Duodenal mucosa (tissue), 2 donors: Measurements from ENCODE around the gene LEPROT.
"Not testable (repeated sequence)": the region's sequence is repeated elsewhere in the genome, so short reads cannot be mapped to it uniquely, and the experiment has no call there.

Experiments used
- H3K27ac ChIP-seq: one replicate; pipeline ENCODE4 v1.7.0; 2013; ENCODE audit warnings: low read depth, low read length
- H3K27me3 ChIP-seq, 2 donors: one replicate each; pipeline ENCODE4 v1.7.0; 2013; ENCODE audit warnings: low read length in 2 of 2, control low read depth in 1 of 2; ENCODE audit not compliant: insufficient read depth in 2 of 2, control insufficient read depth in 1 of 2
- H3K36me3 ChIP-seq, 2 donors: one replicate each; pipeline ENCODE4 v1.7.0; 2013; ENCODE audit warnings: low read length in 2 of 2, control low read depth in 1 of 2; ENCODE audit not compliant: insufficient read depth in 2 of 2, control insufficient read depth in 1 of 2
- H3K4me1 ChIP-seq, 2 donors: one replicate each; pipeline ENCODE4 v1.7.0; 2013; ENCODE audit warnings: low read length in 2 of 2, control low read depth in 1 of 2; ENCODE audit not compliant: insufficient read depth in 2 of 2, control insufficient read depth in 1 of 2
- H3K4me3 ChIP-seq, 2 donors: one replicate each; pipeline ENCODE4 v1.7.0; 2013; ENCODE audit warnings: low read length in 2 of 2, low read depth in 1 of 2
- H3K9ac ChIP-seq, 2 donors: one replicate each; pipeline ENCODE4 v1.7.0; 2013; ENCODE audit warnings: low read length in 2 of 2, low read depth in 1 of 2
- H3K9me3 ChIP-seq, 2 donors: one replicate each; pipeline ENCODE4 v1.7.0; 2013; ENCODE audit warnings: low read length in 2 of 2, control low read depth in 1 of 2; ENCODE audit not compliant: control insufficient read depth in 1 of 2

Gene LEPROT, protein sequence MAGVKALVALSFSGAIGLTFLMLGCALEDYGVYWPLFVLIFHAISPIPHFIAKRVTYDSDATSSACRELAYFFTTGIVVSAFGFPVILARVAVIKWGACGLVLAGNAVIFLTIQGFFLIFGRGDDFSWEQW

GRCh38 chr1:65420590-65421350, at the start of gene LEPROT, which contains the start of gene LEPR:
Gene LEPROT (plus strand): TSS chr1:65420668. CDS start chr1:65420725, 57 bp downstream.
Gene LEPR (plus strand): TSS chr1:65420668. CDS start chr1:65565566, 144,898 bp downstream.
- Histone ChIP-seq H3K9me3 (no peaks in the 10 kb centered on the region), H3K4me1 (peaks cover 17 to 25% of the 10 kb centered on the region in 2 donors), H3K27ac (peak within 1 kb of the TSS; percentile 92), H3K9ac (peak within 1 kb of the TSS; percentile 88 to 91), H3K36me3 (peaks cover 4 to 8% of the 10 kb centered on the region in 2 donors), H3K4me3 (peak within 1 kb of the TSS; percentile 85 to 97), H3K27me3 (no peaks in the 10 kb centered on the region)

- H3K36me3 ChIP-seq: no peaks in the 10 kb centered on the region
- H3K9me3 ChIP-seq: no peaks in the 10 kb centered on the region
- no peaks in the 10 kb centered on the region for H3K4me1 ChIP-seq
- no peak overlapping the region for H3K9ac ChIP-seq
- H3K27me3 ChIP-seq: no peaks in the 10 kb centered on the region
- H3K27ac ChIP-seq: no peak overlapping the region
- no peak overlapping the region for H3K4me3 ChIP-seq
Observed at GRCh38 chr1:65371544-65371943, 48.9 kb upstream of the LEPROT start.

DNA sequence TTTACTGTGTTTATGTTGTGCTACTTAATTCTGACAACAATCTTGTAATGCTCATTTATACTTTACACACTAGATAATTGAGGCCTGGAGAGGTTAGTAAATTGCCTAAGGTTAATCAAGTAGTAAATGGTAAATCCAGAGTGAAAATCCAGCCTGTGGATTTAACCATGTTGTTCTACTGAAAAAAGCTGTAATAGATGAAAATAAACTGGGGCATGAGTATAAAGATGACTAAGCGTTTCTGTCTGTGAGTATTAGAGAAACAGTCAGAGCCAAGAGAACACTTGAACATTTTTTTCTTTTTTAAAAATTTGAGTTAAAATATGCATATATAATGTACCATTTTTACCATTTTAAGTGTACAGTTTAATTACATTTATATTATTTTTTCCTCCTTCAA, 47.9 kb upstream of the LEPROT start:
- no peak overlapping the region for H3K9ac ChIP-seq
- H3K27ac ChIP-seq: no peak overlapping the region
- H3K36me3 ChIP-seq: no peaks in the 10 kb centered on the region
- no peak overlapping the region for H3K4me3 ChIP-seq
- no peaks in the 10 kb centered on the region for H3K9me3 ChIP-seq
- H3K27me3 ChIP-seq: no peaks in the 10 kb centered on the region
- no peaks in the 10 kb centered on the region for H3K4me1 ChIP-seq

DNA sequence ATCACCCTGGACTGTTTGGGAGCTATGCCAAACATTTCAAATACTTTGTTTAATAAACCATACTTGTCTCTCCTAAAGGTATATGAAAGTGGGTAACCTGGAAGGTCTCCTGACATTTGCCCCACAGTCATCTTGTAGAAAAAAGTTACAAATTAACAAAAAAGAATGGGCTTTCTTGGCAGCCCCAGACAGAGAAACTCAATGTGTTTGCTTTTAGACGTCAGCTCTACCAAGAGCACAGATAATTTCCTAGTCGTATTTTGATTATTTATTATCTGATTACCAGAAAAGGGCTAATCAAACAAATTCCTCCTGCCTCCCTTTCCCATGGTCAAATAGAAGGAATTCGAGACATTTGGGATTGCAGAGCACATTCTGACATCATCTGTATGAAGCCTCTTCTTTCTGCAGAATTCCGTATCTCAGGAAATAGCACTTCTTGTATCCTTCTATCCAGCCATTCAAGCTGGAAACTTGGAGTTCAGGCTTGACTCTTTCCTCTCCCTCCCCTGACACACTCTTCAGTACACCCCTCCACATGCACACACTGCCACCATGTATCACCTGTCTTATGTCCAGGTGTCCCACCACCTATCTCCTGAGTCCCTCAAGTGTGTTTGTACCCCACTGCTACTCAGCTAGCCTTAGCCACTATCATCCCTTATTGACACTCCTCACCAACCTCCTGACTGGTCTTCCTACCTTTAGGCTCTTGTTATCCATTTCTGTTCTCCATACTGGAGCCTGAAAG, 42.8 kb upstream of the LEPROT start:
- Histone ChIP-seq H3K27me3 (no peaks in the 10 kb centered on the region), H3K27ac (no peak overlapping the region), H3K9ac (no peak overlapping the region)

DNA sequence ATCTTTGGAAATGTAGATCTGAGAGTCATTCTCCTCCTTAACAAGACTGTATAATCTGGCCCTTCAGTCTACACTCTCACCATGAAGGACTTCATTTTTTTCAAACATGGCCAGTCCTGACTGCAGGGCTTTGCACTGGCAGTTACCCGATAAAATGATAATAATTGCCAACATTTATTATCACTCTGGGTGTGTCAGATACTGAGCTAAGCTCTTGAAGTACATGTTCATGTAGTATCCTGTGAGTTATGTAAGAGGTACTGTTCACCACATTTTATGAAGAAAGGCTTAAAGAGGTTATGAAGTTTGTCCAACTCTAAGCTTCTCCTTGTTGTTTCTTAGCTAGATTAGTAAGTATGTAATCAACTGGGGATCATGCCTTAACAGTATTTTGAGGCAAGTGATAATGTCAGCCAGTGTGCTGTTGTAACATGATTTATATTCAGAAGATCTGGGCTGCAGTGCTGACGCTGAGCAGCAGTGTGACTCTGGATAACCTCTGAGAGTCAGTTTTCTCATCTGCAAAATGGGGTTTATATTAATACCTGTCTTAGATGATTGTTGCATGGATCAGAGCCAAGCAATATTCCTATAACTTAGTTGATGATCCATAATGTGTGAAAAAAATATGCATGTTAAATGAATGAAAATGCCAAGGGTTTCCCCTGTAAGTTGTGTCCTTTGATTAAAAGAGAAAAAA, 42.1 kb upstream of the LEPROT start:
- Histone ChIP-seq H3K9ac (no peak overlapping the region), H3K4me1 (no peaks in the 10 kb centered on the region), H3K27me3 (no peaks in the 10 kb centered on the region), H3K9me3 (no peaks in the 10 kb centered on the region), H3K4me3 (no peak overlapping the region), H3K36me3 (no peaks in the 10 kb centered on the region), H3K27ac (no peak overlapping the region)

More for the DNA sequence above, 42.8 kb upstream of the LEPROT start:
- H3K9me3 ChIP-seq: no peaks in the 10 kb centered on the region
- H3K4me1 ChIP-seq: no peaks in the 10 kb centered on the region
- no peaks in the 10 kb centered on the region for H3K36me3 ChIP-seq
- H3K4me3 ChIP-seq: no peak overlapping the region

DNA sequence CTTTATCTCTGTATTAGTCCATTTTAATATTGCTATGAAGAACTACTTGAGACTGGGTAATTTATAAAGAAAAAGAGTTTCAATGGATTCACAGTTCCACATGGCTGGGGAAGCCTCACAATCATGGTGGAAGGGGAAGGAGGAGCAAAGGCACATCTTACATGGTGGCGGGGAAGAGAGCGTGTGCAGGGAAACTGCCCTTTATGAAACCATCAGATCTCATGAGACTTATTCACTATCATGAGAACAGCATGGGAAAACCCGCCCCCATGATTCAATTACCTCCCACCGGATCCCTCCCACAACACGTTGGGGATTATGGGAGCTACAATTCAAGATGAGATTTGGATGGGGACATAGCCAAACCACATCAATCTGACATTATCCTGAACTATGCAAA, 36.0 kb upstream of the LEPROT start:
- not testable (repeated sequence) for H3K9ac ChIP-seq, H3K27ac ChIP-seq, H3K9me3 ChIP-seq, H3K4me1 ChIP-seq, H3K4me3 ChIP-seq, H3K27me3 ChIP-seq, H3K36me3 ChIP-seq

DNA sequence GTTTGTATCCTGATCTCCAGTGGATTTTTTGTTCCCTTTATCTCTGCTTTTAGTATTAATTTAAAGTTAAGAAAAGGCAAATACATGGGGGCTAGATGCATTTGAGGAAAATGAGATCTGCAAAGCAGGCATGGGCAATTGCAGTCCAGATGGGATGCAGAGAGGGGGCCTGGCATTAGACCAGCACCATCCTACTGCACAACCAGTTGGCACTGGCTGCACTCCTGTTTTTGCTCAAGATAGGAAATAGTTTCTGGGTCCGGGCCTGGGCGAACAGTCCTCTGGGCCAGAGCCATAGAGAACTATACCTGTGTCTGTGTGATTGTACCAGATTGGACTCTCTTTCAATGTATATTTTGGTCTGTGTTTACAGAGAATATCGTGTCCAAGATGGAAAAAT, 34.0 kb upstream of the LEPROT start:
- Histone ChIP-seq H3K9ac (no peak overlapping the region), H3K36me3 (no peaks in the 10 kb centered on the region), H3K27ac (no peak overlapping the region), H3K9me3 (no peaks in the 10 kb centered on the region), H3K27me3 (no peaks in the 10 kb centered on the region), H3K4me1 (no peaks in the 10 kb centered on the region), H3K4me3 (no peak overlapping the region)

DNA sequence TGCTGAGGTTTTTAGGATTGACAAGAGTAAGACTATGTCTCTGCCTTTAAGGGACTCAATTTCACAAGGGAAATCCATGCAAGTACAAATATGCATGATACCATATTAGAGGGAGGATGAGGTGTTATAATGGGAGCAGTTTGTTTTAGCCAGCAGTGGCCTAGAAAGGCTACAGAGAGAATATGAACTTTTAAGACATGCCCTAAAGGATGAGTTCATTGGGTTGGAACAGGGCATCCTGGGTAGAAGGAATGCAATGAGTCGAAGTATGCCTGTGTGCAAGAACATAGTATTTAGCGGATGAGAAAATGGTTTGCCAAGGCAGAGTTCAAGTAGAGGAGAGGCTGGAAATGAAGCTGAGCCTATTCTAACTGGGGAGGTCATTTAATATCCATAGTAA, 32.6 kb upstream of the LEPROT start:
- Histone ChIP-seq H3K9ac (no peak overlapping the region), H3K9me3 (no peaks in the 10 kb centered on the region), H3K4me3 (no peak overlapping the region), H3K27ac (no peak overlapping the region), H3K36me3 (no peaks in the 10 kb centered on the region), H3K4me1 (no peaks in the 10 kb centered on the region), H3K27me3 (no peaks in the 10 kb centered on the region)

DNA sequence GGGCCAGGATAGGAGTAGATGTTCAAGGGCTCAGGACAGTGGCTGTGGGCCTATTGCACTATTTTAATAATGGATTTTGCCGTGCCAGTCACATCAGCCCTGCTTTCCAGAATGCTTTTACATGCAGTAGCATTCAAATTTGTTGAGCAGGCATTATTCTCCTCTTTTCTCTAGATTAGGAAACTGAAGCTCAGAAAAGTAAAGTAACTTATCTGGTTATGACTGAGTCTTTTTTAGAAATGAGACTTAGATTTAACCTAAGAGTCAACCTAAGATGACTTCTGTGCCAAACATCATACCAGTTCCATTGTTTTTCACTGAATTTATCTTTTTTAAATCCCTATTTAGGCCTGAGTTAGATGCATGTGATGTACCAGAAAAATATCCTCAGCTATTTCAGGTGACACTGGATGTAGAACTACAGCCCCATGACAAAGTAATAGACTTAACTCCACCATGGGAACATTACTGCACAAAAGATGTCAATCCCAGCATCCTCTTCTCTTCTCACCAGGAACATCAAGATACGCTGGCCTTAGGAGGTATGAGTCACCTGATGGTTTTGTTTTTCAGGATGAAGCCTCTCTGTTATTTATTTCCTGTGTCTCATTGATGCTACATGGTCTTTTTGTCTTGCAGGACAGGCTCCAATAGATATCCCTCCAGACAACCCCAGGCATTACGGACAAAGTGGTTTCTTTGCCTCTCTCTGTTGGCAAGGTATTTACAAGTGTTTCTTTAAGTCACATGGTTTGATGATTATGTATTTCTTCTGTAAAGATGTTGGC, 31.4 kb upstream of the LEPROT start:
- no peaks in the 10 kb centered on the region for H3K27me3 ChIP-seq

More for the DNA sequence above, 31.4 kb upstream of the LEPROT start:
- H3K27ac ChIP-seq: no peak overlapping the region
- H3K9me3 ChIP-seq: no peaks in the 10 kb centered on the region
- H3K36me3 ChIP-seq: no peaks in the 10 kb centered on the region
- no peaks in the 10 kb centered on the region for H3K4me1 ChIP-seq
- no peak overlapping the region for H3K9ac ChIP-seq
- no peak overlapping the region for H3K4me3 ChIP-seq
